Measurements from ENCODE around the gene SLC29A2. TPM values are rescaled to one million over a fixed set of nuclear protein-coding genes. Genes with fewer than 3 reads are reported as not detected.

The SLC29A2 gene, protein sequence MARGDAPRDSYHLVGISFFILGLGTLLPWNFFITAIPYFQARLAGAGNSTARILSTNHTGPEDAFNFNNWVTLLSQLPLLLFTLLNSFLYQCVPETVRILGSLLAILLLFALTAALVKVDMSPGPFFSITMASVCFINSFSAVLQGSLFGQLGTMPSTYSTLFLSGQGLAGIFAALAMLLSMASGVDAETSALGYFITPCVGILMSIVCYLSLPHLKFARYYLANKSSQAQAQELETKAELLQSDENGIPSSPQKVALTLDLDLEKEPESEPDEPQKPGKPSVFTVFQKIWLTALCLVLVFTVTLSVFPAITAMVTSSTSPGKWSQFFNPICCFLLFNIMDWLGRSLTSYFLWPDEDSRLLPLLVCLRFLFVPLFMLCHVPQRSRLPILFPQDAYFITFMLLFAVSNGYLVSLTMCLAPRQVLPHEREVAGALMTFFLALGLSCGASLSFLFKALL
- total RNA-seq (2022; extraction: Qiagen RNA extraction; ENCODE audit: low read depth): 3.5 to 5.7 TPM (median 5.3 TPM) in 5 replicates

GRCh38 chr11:66371627-66372415 is at the start of gene SLC29A2:
Gene SLC29A2, minus strand, starts transcription at chr11:66371760. Its CDS starts 169 bp downstream, at chr11:66371591.

DNA sequence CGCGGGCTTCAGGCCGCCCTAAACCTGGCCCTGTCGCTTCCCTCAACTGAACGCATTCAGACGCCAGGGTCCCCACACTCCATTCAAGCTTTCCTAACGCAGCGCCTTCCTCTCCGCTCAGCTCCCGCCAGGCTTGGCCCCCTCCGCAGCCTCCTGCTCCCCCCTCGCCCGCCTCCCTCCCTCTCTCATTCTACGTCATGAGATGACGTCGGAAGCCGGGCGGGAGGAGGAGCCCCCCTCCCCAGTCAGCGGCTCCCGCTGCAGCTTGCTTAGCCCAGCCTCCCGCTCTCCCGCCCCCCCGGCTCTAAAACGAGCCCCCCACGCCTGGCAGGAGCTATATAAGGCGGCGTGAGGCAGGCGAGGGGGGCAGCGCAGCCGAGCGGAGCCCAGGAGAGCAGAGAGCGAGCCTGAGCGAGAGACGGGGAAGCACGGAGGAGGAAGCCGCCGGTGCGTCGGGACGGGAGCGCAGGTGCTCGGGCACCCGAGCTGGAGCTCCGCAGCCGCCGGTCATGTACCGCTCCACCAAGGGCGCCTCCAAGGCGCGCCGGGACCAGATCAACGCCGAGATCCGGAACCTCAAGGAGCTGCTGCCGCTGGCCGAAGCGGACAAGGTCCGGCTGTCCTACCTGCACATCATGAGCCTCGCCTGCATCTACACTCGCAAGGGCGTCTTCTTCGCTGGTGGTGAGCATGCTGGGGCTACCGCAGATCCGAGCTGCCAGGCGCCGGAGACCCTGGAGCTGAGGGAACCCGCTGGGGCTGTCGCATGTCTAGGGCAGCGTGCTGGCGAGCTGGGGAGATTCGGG is 49.3 kb upstream of the SLC29A2 start, which contains the start of gene NPAS4:
NPAS4 (plus strand) TSS at position 365 of the 806 bp plus-strand sequence; CDS start at position 510, 145 bp downstream.

DNA sequence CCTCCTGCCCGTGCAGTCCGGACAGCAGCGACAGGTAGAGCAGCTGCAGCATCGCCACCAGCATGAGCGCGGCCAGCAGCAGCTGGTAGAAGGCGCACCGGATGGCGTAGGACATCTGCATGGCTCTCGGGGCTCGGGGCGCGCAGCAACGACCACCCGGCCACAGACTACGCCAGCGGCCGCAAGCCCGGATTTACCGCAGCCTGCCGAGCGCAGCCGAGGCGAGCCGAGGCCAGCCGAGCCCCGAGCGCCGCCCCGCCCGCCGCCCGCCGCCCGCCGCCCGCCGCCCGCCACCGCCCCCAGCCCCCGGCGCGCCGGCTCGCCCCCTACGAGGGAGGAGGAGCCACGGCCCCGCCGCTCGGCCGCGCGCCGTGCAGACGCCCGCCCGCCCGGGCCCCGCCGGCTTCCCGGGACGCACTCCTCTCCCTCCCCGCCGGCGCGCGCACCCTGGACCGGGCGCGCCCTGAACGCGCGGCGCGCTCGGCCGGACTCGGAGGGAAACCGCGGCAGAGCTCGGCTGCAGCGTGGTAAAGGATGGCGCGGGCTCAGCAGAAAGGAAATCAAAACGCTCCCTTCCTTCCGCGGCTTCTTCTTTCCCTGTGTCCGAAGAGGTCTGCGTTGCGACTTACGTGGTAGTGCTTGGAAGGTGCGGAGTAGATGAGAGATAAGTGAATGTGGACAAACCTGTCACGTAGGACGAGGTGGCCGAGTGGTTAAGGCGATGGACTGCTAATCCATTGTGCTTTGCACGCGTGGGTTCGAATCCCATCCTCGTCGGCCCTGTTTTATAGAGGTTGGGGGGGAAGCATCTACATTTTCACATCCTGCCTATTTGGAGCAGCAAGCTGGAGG is 23.9 kb downstream of the SLC29A2 start, which contains the start of gene B4GAT1:
B4GAT1 (minus strand) TSS at position 205 of the 852 bp plus-strand sequence; CDS start at position 121, 84 bp downstream.

DNA sequence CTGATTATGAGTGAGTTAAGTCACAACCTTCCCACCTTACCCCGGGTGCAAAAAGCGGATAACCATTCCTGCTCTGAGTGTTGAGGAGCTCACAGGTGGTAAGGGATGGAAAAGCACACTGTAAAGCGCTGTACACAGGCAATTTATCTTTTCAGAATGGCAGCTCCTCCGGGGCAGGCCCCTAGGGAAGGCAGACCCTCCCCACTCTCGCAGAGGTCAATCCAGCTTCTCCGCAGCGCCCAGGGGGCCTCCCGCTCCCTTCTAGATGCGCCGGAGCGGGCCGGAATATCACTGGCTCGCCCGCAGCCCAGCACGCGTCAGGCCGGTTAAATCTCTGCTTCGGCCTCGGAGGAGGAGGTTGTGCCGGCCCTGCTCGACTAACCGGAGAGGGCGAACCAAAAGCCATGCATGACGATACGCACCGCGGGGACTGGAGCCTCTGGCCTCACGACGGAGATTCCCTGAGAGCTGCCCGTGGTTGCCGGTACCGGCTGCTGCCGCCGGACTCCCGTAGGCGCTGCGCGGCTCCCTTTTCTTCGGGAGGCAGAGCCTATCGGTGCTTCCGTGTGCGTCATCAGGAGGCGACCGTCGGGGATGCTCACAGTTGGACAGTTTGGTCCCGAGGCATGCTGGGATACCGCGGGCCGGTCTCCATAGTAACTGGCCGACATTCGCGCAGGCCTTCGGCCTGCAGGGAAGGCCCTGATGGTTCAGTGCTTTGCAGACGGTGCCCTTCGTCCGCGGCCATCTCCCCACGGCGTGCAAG is 26.8 kb downstream of the SLC29A2 start, which contains the start of gene BRMS1:
BRMS1 (minus strand) TSS at position 555 of the 766 bp plus-strand sequence. CDS start 2,870 bp downstream, outside the sequence.

DNA sequence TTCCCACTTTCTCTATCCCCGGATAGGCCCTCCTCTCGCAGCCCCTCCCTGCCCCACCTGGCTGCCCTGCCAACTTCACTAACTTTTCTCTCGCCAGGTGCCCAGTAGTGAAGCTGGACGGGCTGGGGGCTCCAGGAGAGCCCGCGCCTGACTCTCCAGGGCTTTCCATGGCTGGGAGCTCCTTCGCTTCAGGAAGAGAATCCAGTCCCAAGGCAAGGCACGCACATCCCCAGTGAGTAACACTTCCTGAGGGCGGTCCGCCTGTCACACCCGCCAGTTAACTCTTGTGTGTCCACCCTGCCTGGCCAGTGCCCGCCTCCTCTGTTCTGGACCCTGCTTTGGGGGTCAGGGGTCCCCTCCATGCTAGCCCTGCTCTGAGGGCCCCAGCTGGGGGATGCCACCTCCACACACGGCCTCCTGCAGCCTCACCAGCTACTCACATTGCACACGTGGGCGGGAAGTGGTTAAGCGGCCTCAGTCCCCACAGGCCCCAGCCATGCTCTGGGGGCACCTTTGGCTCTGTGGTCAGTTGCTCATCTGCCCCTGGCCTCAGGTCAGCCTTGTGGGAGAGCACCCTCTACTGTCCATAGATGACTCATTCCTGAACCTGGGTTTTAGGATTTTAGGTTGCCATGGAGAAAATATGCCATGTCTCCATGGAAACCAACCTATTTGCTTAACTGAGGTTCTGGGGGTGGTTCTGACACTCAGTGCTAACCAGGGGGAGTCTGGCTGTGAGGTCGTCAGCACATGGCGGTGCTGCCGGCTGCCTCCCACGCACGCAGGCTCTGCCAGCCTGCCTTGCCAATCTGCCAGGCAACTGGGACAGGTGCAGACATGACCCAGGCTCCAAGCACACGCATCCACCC is 35.1 kb downstream of the SLC29A2 start, which contains the start of gene RIN1:
RIN1 (minus strand) TSS at position 201 of the 869 bp plus-strand sequence; CDS start at position 169, 32 bp downstream.

DNA sequence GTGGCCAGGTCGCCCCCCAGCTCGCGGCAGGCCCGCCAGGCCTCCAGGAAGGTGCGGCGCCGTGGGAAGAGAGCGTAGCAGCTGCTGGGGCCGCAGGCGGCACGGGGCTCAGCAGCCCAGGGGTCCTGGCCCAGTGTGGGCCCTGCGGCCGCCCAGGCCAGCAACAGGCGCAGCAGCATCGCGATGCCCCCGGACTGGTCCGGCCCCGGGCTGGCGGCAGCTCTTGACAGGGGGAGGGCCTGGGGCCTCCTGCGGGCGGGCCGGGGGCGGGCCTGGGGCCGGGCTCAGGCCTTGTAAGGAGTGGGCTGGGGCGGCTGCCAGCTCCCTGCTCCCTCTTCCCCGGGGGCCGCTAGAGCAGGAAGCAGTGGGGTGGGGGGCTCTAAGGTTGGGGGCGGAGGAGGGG is 54.7 kb downstream of the SLC29A2 start, which contains the start of gene CD248:
CD248 (minus strand) TSS at position 196 of the 403 bp plus-strand sequence; CDS start at position 179, 17 bp downstream.

Other genes starting within 250 kb of the SLC29A2 start
- gene KLC2, start 114.1 kb downstream of the SLC29A2 start, total RNA-seq (2022; extraction: Qiagen RNA extraction; ENCODE audit: low read depth): 39.5 to 45.3 TPM (median 41.9 TPM) in 5 replicates
- gene RAB1B, start 103.1 kb downstream of the SLC29A2 start, total RNA-seq (2022; extraction: Qiagen RNA extraction; ENCODE audit: low read depth): 120 to 147 TPM (median 144 TPM) in 5 replicates
- gene CNIH2, start 93.6 kb downstream of the SLC29A2 start, total RNA-seq (2022; extraction: Qiagen RNA extraction; ENCODE audit: low read depth): 1.7 to 2.4 TPM (median 2.4 TPM) in 5 replicates
- gene YIF1A, start 82.6 kb downstream of the SLC29A2 start, total RNA-seq (2022; extraction: Qiagen RNA extraction; ENCODE audit: low read depth): 96.1 to 128 TPM (median 120 TPM) in 5 replicates
- 2.2 to 4.0 TPM (median 3.7 TPM) in 5 replicates for gene TMEM151A, start 79.9 kb downstream of the SLC29A2 start, total RNA-seq (2022; extraction: Qiagen RNA extraction; ENCODE audit: low read depth)
- not detected in 5 replicates for gene CD248, start 54.7 kb downstream of the SLC29A2 start, total RNA-seq (2022; extraction: Qiagen RNA extraction; ENCODE audit: low read depth)
- gene RIN1, start 35.3 kb downstream of the SLC29A2 start, total RNA-seq (2022; extraction: Qiagen RNA extraction; ENCODE audit: low read depth): 25.9 to 37.9 TPM (median 35.9 TPM) in 5 replicates
- 76.2 to 102 TPM (median 88.6 TPM) in 5 replicates for gene BRMS1, start 26.7 kb downstream of the SLC29A2 start, total RNA-seq (2022; extraction: Qiagen RNA extraction; ENCODE audit: low read depth)
- 12.6 to 17.8 TPM (median 17.0 TPM) in 5 replicates for gene B4GAT1, start 24.1 kb downstream of the SLC29A2 start, total RNA-seq (2022; extraction: Qiagen RNA extraction; ENCODE audit: low read depth)
- gene NPAS4, start 49.3 kb upstream of the SLC29A2 start, total RNA-seq (2022; extraction: Qiagen RNA extraction; ENCODE audit: low read depth): not detected in 5 replicates
- gene MRPL11, start 67.1 kb upstream of the SLC29A2 start, total RNA-seq (2022; extraction: Qiagen RNA extraction; ENCODE audit: low read depth): 98.8 to 122 TPM (median 111 TPM) in 5 replicates
- gene PELI3, start 95.1 kb upstream of the SLC29A2 start, total RNA-seq (2022; extraction: Qiagen RNA extraction; ENCODE audit: low read depth): 3.7 to 5.8 TPM (median 4.8 TPM) in 5 replicates
- gene DPP3, start 108.7 kb upstream of the SLC29A2 start, total RNA-seq (2022; extraction: Qiagen RNA extraction; ENCODE audit: low read depth): 51.9 to 59.3 TPM (median 57.4 TPM) in 5 replicates
- 9.8 to 11.9 TPM (median 10.7 TPM) in 5 replicates for gene BBS1, start 138.9 kb upstream of the SLC29A2 start, total RNA-seq (2022; extraction: Qiagen RNA extraction; ENCODE audit: low read depth)
- 7.4 to 14.0 TPM (median 12.4 TPM) in 5 replicates for gene ZDHHC24, start 174.3 kb upstream of the SLC29A2 start, total RNA-seq (2022; extraction: Qiagen RNA extraction; ENCODE audit: low read depth)
- gene ACTN3, start 175.1 kb upstream of the SLC29A2 start, total RNA-seq (2022; extraction: Qiagen RNA extraction; ENCODE audit: low read depth): 0.05 TPM in 1 of 5 replicates, not detected in the others
- gene CTSF, start 196.8 kb upstream of the SLC29A2 start, total RNA-seq (2022; extraction: Qiagen RNA extraction; ENCODE audit: low read depth): 31.3 to 37.8 TPM (median 33.7 TPM) in 5 replicates
- gene CCDC87, start 221.3 kb upstream of the SLC29A2 start, total RNA-seq (2022; extraction: Qiagen RNA extraction; ENCODE audit: low read depth): 0.21 to 0.68 TPM (median 0.53 TPM) in 5 replicates
- gene CCS, start 221.4 kb upstream of the SLC29A2 start, total RNA-seq (2022; extraction: Qiagen RNA extraction; ENCODE audit: low read depth): 24.5 to 30.1 TPM (median 26.7 TPM) in 5 replicates
- 59.5 to 81.7 TPM (median 68.6 TPM) in 5 replicates for gene RBM14, start 244.9 kb upstream of the SLC29A2 start, total RNA-seq (2022; extraction: Qiagen RNA extraction; ENCODE audit: low read depth)

Measured in A549 treated with GW870086 at 1 μM for 4 hours (cell line).